Measurements from ENCODE around the gene CSHL1.
"Not testable (repeated sequence)": the region's sequence is repeated elsewhere in the genome, so short reads cannot be mapped to it uniquely, and the experiment has no call there.

CSHL1 gene

DNA sequence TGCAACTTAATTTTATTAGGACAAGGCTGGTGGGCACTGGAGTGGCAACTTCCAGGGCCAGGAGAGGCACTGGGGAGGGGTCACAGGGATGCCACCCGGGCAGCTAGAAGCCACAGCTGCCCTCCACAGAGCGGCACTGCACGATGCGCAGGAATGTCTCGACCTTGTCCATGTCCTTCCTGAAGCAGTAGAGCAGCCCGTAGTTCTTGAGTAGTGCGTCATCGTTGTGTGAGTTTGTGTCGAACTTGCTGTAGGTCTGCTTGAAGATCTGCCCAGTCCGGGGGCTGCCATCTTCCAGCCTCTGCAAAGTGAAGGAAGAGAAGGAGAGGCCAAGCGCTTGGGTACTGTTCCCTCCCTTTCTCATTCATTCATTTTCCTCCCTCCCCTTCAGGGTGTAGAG lies 6.1 kb upstream of the CSHL1 start:
- not testable (repeated sequence) for H3K36me3 Mint-ChIP-seq; H3K9me3 Mint-ChIP-seq (ENCODE audit: low read depth); H3K27me3 Mint-ChIP-seq; H3K4me1 Mint-ChIP-seq (ENCODE audit: low read depth); H3K27ac Mint-ChIP-seq; H3K4me3 Mint-ChIP-seq

DNA sequence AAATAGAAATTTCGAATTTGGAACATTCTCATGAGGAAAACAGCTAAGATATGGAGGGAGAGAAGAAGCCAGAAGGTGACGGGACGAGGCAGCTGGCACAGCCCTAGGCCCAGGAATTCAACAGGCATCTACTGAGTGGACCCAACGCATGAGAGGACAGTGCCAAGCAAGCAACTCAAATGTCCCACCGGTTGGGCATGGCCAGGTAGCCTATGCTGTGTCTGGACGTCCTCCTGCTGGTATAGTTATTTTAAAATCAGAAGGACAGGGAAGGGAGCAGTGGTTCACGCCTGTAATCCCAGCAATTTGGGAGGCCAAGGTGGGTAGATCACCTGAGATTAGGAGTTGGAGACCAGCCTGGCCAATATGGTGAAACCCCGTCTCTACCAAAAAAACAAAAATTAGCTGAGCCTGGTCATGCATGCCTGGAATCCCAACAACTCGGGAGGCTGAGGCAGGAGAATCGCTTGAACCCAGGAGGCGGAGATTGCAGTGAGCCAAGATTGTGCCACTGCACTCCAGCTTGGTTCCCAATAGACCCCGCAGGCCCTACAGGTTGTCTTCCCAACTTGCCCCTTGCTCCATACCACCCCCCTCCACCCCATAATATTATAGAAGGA lies 5.6 kb upstream of the CSHL1 start:
- H3K9me3 Mint-ChIP-seq (ENCODE audit: low read depth), result no peaks in the 10 kb centered on the region
- peaks cover 5% of the 10 kb centered on the region for H3K4me1 Mint-ChIP-seq (ENCODE audit: low read depth)
- peaks cover 2% of the 10 kb centered on the region for H3K27me3 Mint-ChIP-seq
- H3K4me3 Mint-ChIP-seq, result no peak overlapping the region
- H3K36me3 Mint-ChIP-seq, result no peaks in the 10 kb centered on the region
- peak overlapping the region; percentile 1 for H3K27ac Mint-ChIP-seq

DNA sequence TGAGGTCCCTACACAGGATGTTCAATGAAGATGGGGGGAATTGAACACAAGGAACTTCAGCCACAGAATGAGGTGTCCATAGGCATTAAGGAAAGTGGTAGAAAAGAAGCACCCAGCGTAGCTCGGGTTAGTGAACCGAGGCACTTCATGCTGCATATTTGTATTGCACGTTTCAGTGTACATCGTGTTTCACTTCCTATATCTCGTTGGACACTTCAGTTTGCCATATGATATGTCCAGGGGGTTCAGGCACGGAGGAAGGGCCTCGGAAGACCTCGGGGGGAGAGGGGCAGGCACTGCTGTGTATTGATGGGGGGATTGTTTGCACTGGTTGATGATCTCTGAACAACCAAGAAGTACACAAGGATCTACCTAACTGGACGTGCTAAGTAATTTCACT lies 4.7 kb upstream of the CSHL1 start:
- H3K4me1 Mint-ChIP-seq (ENCODE audit: low read depth); H3K4me3 Mint-ChIP-seq; H3K9me3 Mint-ChIP-seq (ENCODE audit: low read depth); H3K36me3 Mint-ChIP-seq; H3K27ac Mint-ChIP-seq; H3K27me3 Mint-ChIP-seq: not testable (repeated sequence)

DNA sequence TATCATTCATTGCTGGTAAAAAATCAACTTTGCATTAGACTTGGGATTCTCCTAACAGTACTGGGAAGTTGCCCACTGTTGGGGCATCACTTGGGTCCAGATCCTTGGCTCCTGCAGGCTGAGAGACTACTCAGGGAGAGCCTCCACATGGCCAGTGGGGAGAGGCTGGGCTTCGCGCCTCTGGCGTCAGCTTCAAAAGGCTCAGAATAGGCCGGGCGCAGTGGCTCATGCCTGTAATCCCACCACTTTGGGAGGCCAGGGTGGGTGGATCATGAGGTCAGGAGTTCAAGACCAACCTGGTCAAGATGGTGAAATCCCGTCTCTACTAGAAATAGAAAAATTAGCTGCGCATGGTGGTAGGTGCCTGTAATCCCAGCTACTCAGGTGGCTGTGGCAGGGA lies 3.4 kb upstream of the CSHL1 start:
- Mint-ChIP-seq H3K36me3 (no peaks in the 10 kb centered on the region), H3K27ac (no peak overlapping the region), H3K4me1 (ENCODE audit: low read depth) (peaks cover 7% of the 10 kb centered on the region), H3K9me3 (ENCODE audit: low read depth) (no peaks in the 10 kb centered on the region), H3K27me3 (peaks cover 2% of the 10 kb centered on the region), H3K4me3 (no peak overlapping the region)

- Mint-ChIP-seq H3K4me1 (ENCODE audit: low read depth) (peaks cover 2% of the 10 kb centered on the region), H3K4me3 (no peak overlapping the region), H3K27me3 (no peaks in the 10 kb centered on the region), H3K27ac (no peak overlapping the region), H3K9me3 (ENCODE audit: low read depth) (no peaks in the 10 kb centered on the region), H3K36me3 (no peaks in the 10 kb centered on the region)
Observed at GRCh38 chr17:63911657-63912100, 621 bp upstream of the CSHL1 start.

DNA sequence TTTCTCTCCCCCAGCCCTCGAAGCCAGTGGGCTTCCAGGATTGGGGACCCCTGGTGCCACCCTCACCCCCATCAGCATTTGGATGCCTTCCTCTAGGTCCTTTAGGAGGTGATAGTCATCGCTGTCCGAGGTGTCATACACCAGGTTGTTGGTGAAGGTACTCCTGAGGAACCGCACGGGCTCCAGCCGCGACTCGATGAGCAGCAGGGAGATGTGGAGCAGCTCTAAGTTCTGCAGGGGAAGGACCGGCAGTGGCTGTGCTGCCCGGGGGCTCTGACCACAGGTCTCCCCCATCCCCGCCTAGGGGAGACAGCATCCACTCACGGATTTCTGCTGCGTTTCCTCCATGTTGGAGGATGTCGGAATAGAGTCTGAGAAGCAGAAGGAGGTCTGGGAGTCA lies 962 bp downstream of the CSHL1 start:
- Mint-ChIP-seq H3K4me1 (ENCODE audit: low read depth) (peaks cover 2% of the 10 kb centered on the region), H3K27me3 (no peaks in the 10 kb centered on the region), H3K27ac (no peak overlapping the region), H3K36me3 (no peaks in the 10 kb centered on the region), H3K4me3 (no peak overlapping the region), H3K9me3 (ENCODE audit: low read depth) (no peaks in the 10 kb centered on the region)

DNA sequence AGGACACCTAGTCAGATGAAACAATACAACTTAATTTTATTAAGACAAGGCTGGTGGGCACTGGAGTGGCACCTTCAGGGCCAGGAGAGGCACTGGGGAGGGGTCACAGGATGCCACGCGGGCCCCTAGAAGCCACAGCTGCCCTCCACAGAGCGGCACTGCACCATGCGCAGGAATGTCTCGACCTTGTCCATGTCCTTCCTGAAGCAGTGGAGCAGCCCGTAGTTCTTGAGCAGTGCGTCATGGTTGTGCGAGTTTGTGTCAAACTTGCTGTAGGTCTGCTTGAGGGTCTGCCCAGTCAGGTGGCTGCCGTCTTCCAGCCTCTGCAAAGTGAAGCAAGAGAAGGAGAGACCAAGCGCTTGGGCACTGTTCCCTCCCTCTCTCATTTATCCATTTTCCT lies 1.5 kb downstream of the CSHL1 start:
- not testable (repeated sequence) for H3K9me3 Mint-ChIP-seq (ENCODE audit: low read depth); H3K4me1 Mint-ChIP-seq (ENCODE audit: low read depth); H3K4me3 Mint-ChIP-seq; H3K27ac Mint-ChIP-seq; H3K36me3 Mint-ChIP-seq; H3K27me3 Mint-ChIP-seq

- not testable (repeated sequence) for H3K27ac Mint-ChIP-seq; H3K36me3 Mint-ChIP-seq; H3K4me1 Mint-ChIP-seq (ENCODE audit: low read depth); H3K4me3 Mint-ChIP-seq; H3K9me3 Mint-ChIP-seq (ENCODE audit: low read depth); H3K27me3 Mint-ChIP-seq
Observed at GRCh38 chr17:63907161-63907778, 3.8 kb downstream of the CSHL1 start.

DNA sequence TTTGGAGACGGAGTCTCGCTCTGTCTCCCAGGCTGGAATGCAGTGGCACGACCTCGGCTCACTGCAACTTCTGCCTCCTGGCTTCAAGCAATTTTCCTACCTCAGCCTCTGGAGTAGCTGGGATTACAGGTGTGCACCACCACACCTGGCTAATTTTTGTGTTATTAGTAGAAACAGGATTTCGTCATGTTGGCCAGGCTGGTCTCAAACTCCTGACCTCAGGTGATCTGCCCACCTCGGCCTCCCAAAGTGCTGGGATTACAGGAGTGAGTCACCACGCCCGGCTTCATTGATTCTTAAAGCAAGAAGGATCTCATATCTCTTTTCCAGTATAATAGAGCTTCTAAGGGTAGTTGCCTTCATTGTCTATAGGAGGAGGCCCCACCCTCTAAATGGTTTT lies 6.3 kb downstream of the CSHL1 start:
- not testable (repeated sequence) for H3K4me1 Mint-ChIP-seq (ENCODE audit: low read depth); H3K9me3 Mint-ChIP-seq (ENCODE audit: low read depth); H3K27me3 Mint-ChIP-seq; H3K4me3 Mint-ChIP-seq; H3K36me3 Mint-ChIP-seq; H3K27ac Mint-ChIP-seq

GRCh38 chr17:63903787-63904201 lies 7.3 kb downstream of the CSHL1 start:
- H3K9me3 Mint-ChIP-seq (ENCODE audit: low read depth); H3K4me3 Mint-ChIP-seq; H3K27ac Mint-ChIP-seq; H3K27me3 Mint-ChIP-seq; H3K36me3 Mint-ChIP-seq; H3K4me1 Mint-ChIP-seq (ENCODE audit: low read depth): not testable (repeated sequence)

DNA sequence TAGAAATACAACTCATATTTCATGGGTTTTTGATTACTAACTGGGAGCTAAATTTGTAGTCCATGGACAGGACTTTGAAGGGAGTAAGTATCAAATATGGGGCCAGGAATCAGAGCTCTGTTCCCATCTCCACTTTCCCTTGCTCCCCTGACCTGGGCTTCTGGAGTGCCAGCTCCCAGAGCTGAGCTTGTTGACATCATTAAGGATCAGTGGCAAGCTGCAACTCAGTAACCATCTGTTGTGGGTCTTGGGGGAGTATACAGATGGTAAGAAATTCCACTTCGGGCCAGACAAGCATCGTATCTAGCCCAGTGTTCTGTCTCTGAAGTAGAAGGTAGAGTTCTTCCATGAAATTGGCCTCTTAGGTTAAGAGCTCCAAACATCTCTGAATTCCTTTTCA lies 9.1 kb downstream of the CSHL1 start:
- not testable (repeated sequence) for H3K9me3 Mint-ChIP-seq (ENCODE audit: low read depth); H3K36me3 Mint-ChIP-seq; H3K27ac Mint-ChIP-seq; H3K4me3 Mint-ChIP-seq; H3K27me3 Mint-ChIP-seq; H3K4me1 Mint-ChIP-seq (ENCODE audit: low read depth)

DNA sequence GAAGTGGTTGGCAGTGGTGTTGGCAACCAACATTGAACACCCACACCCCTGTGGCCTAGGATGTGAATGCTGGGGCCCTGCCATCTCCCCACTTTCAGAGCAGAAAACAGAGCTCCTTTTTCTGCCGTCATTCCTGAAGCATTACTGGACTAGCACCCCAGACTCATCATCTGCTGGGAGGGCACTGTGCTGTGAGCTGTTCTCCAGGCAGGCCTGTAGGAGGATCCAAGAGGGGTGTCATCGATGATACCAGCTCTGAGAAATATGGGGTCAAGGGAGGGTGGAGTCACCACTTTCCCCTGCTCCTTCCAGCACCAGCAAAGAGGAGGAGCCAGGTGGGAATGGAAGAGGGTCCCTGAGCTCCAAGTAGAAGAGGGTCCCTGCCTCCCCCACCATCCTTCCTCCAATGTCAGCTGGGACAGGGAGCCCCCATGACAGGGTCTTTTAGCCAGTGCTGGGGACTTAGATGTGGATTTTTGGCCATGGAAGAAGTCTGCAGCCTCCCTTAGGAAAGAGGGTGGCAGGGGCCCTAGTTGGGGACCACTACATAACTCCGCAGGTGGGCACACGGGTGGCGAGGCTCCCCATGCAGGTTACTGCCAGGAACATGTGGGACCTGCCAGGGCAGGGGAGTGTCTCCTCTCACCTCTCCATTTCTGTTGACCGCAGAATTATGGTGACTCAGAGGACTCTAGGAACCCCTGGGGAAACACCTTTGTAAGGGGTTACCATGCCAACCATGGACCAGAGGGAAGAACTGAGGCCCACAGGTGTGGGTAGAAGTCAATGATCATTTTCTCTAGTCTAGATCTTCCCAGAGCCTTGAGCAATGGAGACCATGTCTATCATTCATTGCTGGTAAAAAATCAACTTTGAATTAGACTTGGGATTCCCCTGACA lies 11.9 kb downstream of the CSHL1 start:
- not testable (repeated sequence) for H3K4me3 Mint-ChIP-seq; H3K27ac Mint-ChIP-seq; H3K9me3 Mint-ChIP-seq (ENCODE audit: low read depth); H3K4me1 Mint-ChIP-seq (ENCODE audit: low read depth); H3K36me3 Mint-ChIP-seq; H3K27me3 Mint-ChIP-seq

DNA sequence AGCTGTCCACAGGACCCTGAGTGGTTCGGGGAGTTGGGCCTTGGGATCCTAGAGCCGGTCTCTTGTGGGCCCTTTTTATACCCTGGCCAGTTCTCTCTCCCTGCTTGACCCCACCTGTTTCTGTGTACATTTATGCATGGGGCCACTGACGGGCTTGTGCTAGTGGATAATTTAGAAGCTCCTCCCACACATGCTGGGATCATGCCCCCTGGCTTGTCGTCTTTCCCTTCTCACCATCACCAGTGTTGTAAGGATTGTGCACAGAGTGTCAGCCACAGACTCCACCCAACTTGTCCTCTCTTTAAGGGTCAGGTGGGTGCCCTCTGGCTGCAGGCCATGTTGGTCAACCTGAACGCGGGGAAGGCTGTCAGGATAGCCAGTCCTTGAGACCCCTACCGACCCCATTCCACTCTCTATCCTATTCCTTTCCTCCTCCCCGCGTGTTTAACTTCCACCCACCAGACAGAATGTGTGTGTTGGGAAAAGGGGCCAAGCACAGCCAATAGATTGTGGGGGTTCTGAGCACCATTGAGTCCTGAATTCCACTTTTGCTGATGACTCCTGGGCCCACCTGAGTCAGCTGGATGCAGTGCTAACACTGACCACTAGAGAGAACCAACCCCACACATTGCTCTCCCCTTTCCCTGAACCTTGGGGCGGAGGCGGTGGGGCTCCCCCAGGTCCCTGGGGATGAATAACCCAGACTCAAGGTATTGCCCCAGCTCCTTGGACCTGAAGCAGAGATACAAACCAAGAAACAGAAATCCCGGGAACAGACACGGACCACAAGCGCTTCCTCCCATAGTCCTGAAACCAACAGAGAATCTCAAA lies 14.3 kb downstream of the CSHL1 start, which contains the start of gene CSH1:
CSH1 (minus strand) TSS at position 51 of the 831 bp plus-strand sequence. CDS start 63 bp downstream, outside the sequence.
- not testable (repeated sequence) for H3K36me3 Mint-ChIP-seq; H3K27ac Mint-ChIP-seq; H3K4me3 Mint-ChIP-seq; H3K4me1 Mint-ChIP-seq (ENCODE audit: low read depth); H3K9me3 Mint-ChIP-seq (ENCODE audit: low read depth); H3K27me3 Mint-ChIP-seq

GRCh38 chr17:63894821-63895220 lies 16.2 kb downstream of the CSHL1 start:
- H3K36me3 Mint-ChIP-seq; H3K27me3 Mint-ChIP-seq; H3K4me3 Mint-ChIP-seq; H3K9me3 Mint-ChIP-seq (ENCODE audit: low read depth); H3K4me1 Mint-ChIP-seq (ENCODE audit: low read depth); H3K27ac Mint-ChIP-seq: not testable (repeated sequence)

DNA sequence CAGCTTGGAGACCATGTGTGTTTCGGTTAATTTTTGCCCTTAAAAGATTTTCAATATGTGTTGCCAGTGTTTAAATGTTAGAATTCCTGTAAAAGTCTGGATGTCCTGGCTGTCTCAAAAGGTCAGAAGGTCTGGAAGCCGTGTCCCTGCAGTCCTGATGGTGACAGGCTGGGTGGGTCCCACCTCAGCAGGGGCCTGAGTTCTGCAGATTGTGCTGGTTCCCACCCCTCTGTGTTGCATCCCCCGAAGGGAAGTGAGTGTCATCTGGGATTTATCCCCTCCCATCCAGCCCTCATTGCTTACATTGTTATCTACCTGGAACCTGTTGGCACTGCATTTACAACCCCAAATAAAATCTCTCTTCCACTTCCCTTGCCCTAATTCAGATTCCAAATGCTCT lies 17.0 kb downstream of the CSHL1 start:
- not testable (repeated sequence) for H3K9me3 Mint-ChIP-seq (ENCODE audit: low read depth); H3K27ac Mint-ChIP-seq; H3K4me1 Mint-ChIP-seq (ENCODE audit: low read depth); H3K27me3 Mint-ChIP-seq; H3K36me3 Mint-ChIP-seq; H3K4me3 Mint-ChIP-seq
